ENCODE results near the gene ARHGAP27. TPM values are rescaled to one million over a fixed set of nuclear protein-coding genes. Genes with fewer than 3 reads are reported as not detected.

The ARHGAP27 gene
- total RNA-seq, 2 experiments from 2014 or later, result 100 to 106 TPM

- Mint-ChIP-seq H3K27ac (no peak overlapping the region), H3K36me3 (ENCODE audit: low read depth) (no peaks in the 10 kb centered on the region), H3K27me3 (ENCODE audit: low read depth) (peaks cover 4% of the 10 kb centered on the region), H3K4me1 (ENCODE audit: low read depth) (peaks cover 35% of the 10 kb centered on the region), H3K9me3 (ENCODE audit: insufficient read depth) (no peaks in the 10 kb centered on the region), H3K4me3 (no peak overlapping the region)
- ChIA-PET POLR2A (interaction anchor here (1.2 to 1.3 kb wide), 2 partner anchors 22 to 69 kb away, joined by 3 to 4 read pairs; partner anchors contain the start of gene MAP3K14), CTCF (interaction anchor here (0.6 to 10.7 kb wide), 24 partner anchors 8 to 237 kb away, joined by 3 to 199 read pairs (median 8); partner anchors contain the start of genes FMNL1 and MAP3K14)
- DNase-seq, result no peak
- ATAC-seq, result no peak
Observed at GRCh38 chr17:45386178-45386577, 46.5 kb downstream of the ARHGAP27 start.

GRCh38 chr17:45385331-45385997 is 47.2 kb downstream of the ARHGAP27 start:
- H3K27me3 Mint-ChIP-seq (ENCODE audit: low read depth), result peaks cover 5% of the 10 kb centered on the region
- H3K4me1 Mint-ChIP-seq (ENCODE audit: low read depth), result peaks cover 33% of the 10 kb centered on the region
- ATAC-seq (peak; percentile 95), DNase-seq (peak; percentile 93)
- no peak overlapping the region for H3K4me3 Mint-ChIP-seq
- H3K9me3 Mint-ChIP-seq (ENCODE audit: insufficient read depth), result no peaks in the 10 kb centered on the region
- H3K36me3 Mint-ChIP-seq (ENCODE audit: low read depth), result no peaks in the 10 kb centered on the region
- ChIA-PET CTCF (interaction anchor here (0.6 to 10.7 kb wide), 36 partner anchors 9 to 250 kb away, joined by 3 to 199 read pairs (median 6); partner anchors contain the start of genes ACBD4, FMNL1 and MAP3K14), POLR2A (interaction anchor here (0.7 to 1.3 kb wide), 3 partner anchors 21 to 150 kb away, joined by 3 to 4 read pairs (median 3); partner anchors contain the start of gene MAP3K14)
- peak overlapping the region; percentile 74 for H3K27ac Mint-ChIP-seq

DNA sequence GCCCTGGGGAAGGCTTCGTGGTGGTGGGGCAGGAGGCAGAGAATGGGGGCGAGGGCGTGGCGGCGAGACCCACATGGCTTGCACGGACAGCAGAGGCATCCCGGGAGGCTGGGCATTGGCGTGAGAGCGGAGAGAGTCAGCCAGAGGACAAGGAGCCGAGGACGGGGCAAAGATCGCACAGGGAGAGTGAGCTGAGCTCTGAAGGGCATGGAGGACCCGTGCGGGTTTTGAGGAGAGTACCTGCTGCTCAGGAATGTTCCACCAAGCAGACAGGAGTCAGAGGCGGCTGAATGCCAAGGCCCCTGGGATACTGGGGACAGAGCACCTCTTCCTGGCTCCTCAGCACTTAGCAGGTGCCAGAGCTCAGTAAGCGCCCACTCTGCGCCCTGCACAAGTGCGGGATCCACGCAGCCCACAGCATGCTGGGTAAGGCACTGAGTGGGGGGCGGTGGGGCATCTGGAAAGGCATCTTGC is 47.8 kb downstream of the ARHGAP27 start:
- POLR2A ChIA-PET, result interaction anchor here (0.7 to 1.3 kb wide), 4 partner anchors 11 to 150 kb away, joined by 3 to 4 read pairs (median 4); partner anchors contain the start of gene MAP3K14
- Mint-ChIP-seq H3K27me3 (ENCODE audit: low read depth) (peaks cover 6% of the 10 kb centered on the region), H3K9me3 (ENCODE audit: insufficient read depth) (no peaks in the 10 kb centered on the region), H3K4me3 (no peak overlapping the region), H3K4me1 (ENCODE audit: low read depth) (peaks cover 33% of the 10 kb centered on the region), H3K36me3 (ENCODE audit: low read depth) (no peaks in the 10 kb centered on the region), H3K27ac (peak overlapping the region; percentile 62)
- CTCF ChIA-PET, result interaction anchor here (0.6 to 10.7 kb wide), 36 partner anchors 9 to 249 kb away, joined by 3 to 199 read pairs (median 6); partner anchors contain the start of genes ACBD4, FMNL1 and MAP3K14
- DNase-seq, result no peak
- no peak for ATAC-seq

- Mint-ChIP-seq H3K36me3 (ENCODE audit: low read depth) (no peaks in the 10 kb centered on the region), H3K27ac (peak overlapping the region; percentile 62)
- POLR2A ChIA-PET, result interaction anchor here (1.0 kb wide), 1 partner anchor 10 kb away, joined by 4 read pairs; no protein-coding TSS in a partner anchor
Observed at GRCh38 chr17:45384047-45384788, 48.5 kb downstream of the ARHGAP27 start.

GRCh38 chr17:45383003-45383402 is 49.7 kb downstream of the ARHGAP27 start:
- ATAC-seq, result no peak
- POLR2A ChIA-PET, result no interaction called here
- Mint-ChIP-seq H3K4me1 (ENCODE audit: low read depth) (peaks cover 20% of the 10 kb centered on the region), H3K9me3 (ENCODE audit: insufficient read depth) (no peaks in the 10 kb centered on the region), H3K27ac (no peak overlapping the region), H3K4me3 (no peak overlapping the region), H3K36me3 (ENCODE audit: low read depth) (no peaks in the 10 kb centered on the region), H3K27me3 (ENCODE audit: low read depth) (peaks cover 8% of the 10 kb centered on the region)
- no peak for DNase-seq
- CTCF ChIA-PET, result interaction anchor here (0.9 to 10.7 kb wide), 5 partner anchors 71 to 248 kb away, joined by 3 to 199 read pairs (median 6); partner anchors contain the start of gene ACBD4

More at GRCh38 chr17:45384047-45384788, 48.5 kb downstream of the ARHGAP27 start:
- no peak for ATAC-seq
- no peak overlapping the region for H3K4me3 Mint-ChIP-seq
- no peak for DNase-seq
- CTCF ChIA-PET, result interaction anchor here (0.9 to 10.7 kb wide), 23 partner anchors 9 to 249 kb away, joined by 3 to 199 read pairs (median 8); partner anchors contain the start of genes ACBD4, FMNL1 and MAP3K14
- no peaks in the 10 kb centered on the region for H3K9me3 Mint-ChIP-seq (ENCODE audit: insufficient read depth)
- H3K27me3 Mint-ChIP-seq (ENCODE audit: low read depth), result peaks cover 6% of the 10 kb centered on the region
- peaks cover 31% of the 10 kb centered on the region for H3K4me1 Mint-ChIP-seq (ENCODE audit: low read depth)

GRCh38 chr17:45382226-45382625 is 50.4 kb downstream of the ARHGAP27 start:
- H3K27ac Mint-ChIP-seq, result no peak overlapping the region
- H3K4me1 Mint-ChIP-seq (ENCODE audit: low read depth), result peaks cover 20% of the 10 kb centered on the region
- H3K9me3 Mint-ChIP-seq (ENCODE audit: insufficient read depth), result no peaks in the 10 kb centered on the region
- DNase-seq (no peak), ATAC-seq (no peak)
- CTCF ChIA-PET, result interaction anchor here (0.9 to 10.7 kb wide), 6 partner anchors 12 to 247 kb away, joined by 3 to 199 read pairs (median 5); partner anchors contain the start of gene ACBD4
- POLR2A ChIA-PET, result no interaction called here
- H3K27me3 Mint-ChIP-seq (ENCODE audit: low read depth), result peaks cover 14% of the 10 kb centered on the region
- H3K4me3 Mint-ChIP-seq, result no peak overlapping the region
- H3K36me3 Mint-ChIP-seq (ENCODE audit: low read depth), result no peaks in the 10 kb centered on the region

- no peak overlapping the region for H3K4me3 Mint-ChIP-seq
- DNase-seq (no peak), ATAC-seq (no peak)
- no peaks in the 10 kb centered on the region for H3K9me3 Mint-ChIP-seq (ENCODE audit: insufficient read depth)
- H3K4me1 Mint-ChIP-seq (ENCODE audit: low read depth), result peaks cover 20% of the 10 kb centered on the region
- POLR2A ChIA-PET, result interaction anchor here (0.6 to 0.7 kb wide), 2 partner anchors 92 to 94 kb away, joined by 4 read pairs; no protein-coding TSS in a partner anchor
- H3K27ac Mint-ChIP-seq, result no peak overlapping the region
- H3K36me3 Mint-ChIP-seq (ENCODE audit: low read depth), result no peaks in the 10 kb centered on the region
- CTCF ChIA-PET, result interaction anchor here (0.6 to 10.7 kb wide), 7 partner anchors 9 to 471 kb away, joined by 3 to 199 read pairs (median 6); partner anchors contain the start of gene ACBD4
- peaks cover 14% of the 10 kb centered on the region for H3K27me3 Mint-ChIP-seq (ENCODE audit: low read depth)
Observed at GRCh38 chr17:45380991-45381390, 51.7 kb downstream of the ARHGAP27 start.

GRCh38 chr17:45380046-45380765 is 52.5 kb downstream of the ARHGAP27 start:
- ATAC-seq (no peak), DNase-seq (no peak)
- Mint-ChIP-seq H3K9me3 (ENCODE audit: insufficient read depth) (no peaks in the 10 kb centered on the region), H3K4me3 (no peak overlapping the region), H3K27me3 (ENCODE audit: low read depth) (peaks cover 14% of the 10 kb centered on the region), H3K4me1 (ENCODE audit: low read depth) (peaks cover 15% of the 10 kb centered on the region), H3K36me3 (ENCODE audit: low read depth) (no peaks in the 10 kb centered on the region), H3K27ac (no peak overlapping the region)
- CTCF ChIA-PET, result interaction anchor here (1.1 to 10.7 kb wide), 5 partner anchors 8 to 162 kb away, joined by 3 to 199 read pairs (median 6); no protein-coding TSS in a partner anchor
- POLR2A ChIA-PET, result interaction anchor here (0.7 kb wide), 1 partner anchor 93 kb away, joined by 4 read pairs; no protein-coding TSS in a partner anchor

DNA sequence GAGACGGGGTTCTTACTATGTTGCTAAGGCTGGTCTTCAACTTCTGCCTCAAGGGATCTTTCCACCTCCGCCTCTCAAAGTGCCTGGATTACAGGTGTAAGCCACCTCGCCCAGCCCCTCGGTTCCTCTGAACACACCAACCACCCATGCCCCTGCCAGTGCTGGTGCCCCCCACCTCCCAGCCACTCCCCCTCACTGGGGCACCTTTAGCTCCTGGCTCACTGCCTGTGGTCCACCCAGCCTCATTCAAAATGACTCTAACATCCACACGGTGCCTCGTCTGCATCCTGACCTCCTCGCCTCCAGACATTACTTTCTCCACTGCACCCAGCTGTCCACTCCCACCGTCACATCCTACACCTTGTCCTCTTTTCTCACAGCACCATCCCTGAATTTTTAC is 55.3 kb downstream of the ARHGAP27 start:
- no peak for ATAC-seq
- Mint-ChIP-seq H3K4me1 (ENCODE audit: low read depth) (no peaks in the 10 kb centered on the region), H3K27me3 (ENCODE audit: low read depth) (peaks cover 16% of the 10 kb centered on the region), H3K36me3 (ENCODE audit: low read depth) (no peaks in the 10 kb centered on the region), H3K4me3 (no peak overlapping the region), H3K9me3 (ENCODE audit: insufficient read depth) (no peaks in the 10 kb centered on the region), H3K27ac (no peak overlapping the region)
- CTCF ChIA-PET, result interaction anchor here (1.4 to 3.4 kb wide), 2 partner anchors 14 to 100 kb away, joined by 6 to 13 read pairs; no protein-coding TSS in a partner anchor
- POLR2A ChIA-PET, result interaction anchor here (1.2 kb wide), 1 partner anchor 61 kb away, joined by 3 read pairs; no protein-coding TSS in a partner anchor
- DNase-seq, result no peak

- Mint-ChIP-seq H3K4me3 (no peak overlapping the region), H3K36me3 (ENCODE audit: low read depth) (no peaks in the 10 kb centered on the region), H3K27me3 (ENCODE audit: low read depth) (peaks cover 21% of the 10 kb centered on the region), H3K4me1 (ENCODE audit: low read depth) (peaks cover 6% of the 10 kb centered on the region), H3K27ac (no peak overlapping the region), H3K9me3 (ENCODE audit: insufficient read depth) (no peaks in the 10 kb centered on the region)
- ATAC-seq, result no peak
- no peak for DNase-seq
- POLR2A ChIA-PET, result interaction anchor here (1.2 kb wide), 1 partner anchor 60 kb away, joined by 3 read pairs; no protein-coding TSS in a partner anchor
- CTCF ChIA-PET, result interaction anchor here (1.2 to 3.4 kb wide), 4 partner anchors 11 to 157 kb away, joined by 3 to 13 read pairs (median 6); no protein-coding TSS in a partner anchor
Observed at GRCh38 chr17:45376171-45377005, 56.3 kb downstream of the ARHGAP27 start.

All from activated CD8-positive, alpha-beta T cell treated with anti-CD3 and anti-CD28 coated beads, Interleukin-2, amount 10 ng/mL, durations not matched to agents 7 days and 5 days (primary cell).